Activated naive CD4-positive, alpha-beta T cell treated with anti-CD3 and anti-CD28 coated beads, Interleukin-2, amount 50 U/mL, for 24 hours (primary cell): ENCODE results near the gene TM4SF18.

Experiments used
- H3K27ac Mint-ChIP-seq: one replicate; pipeline ENCODE4 v1.8.0; 2021; ENCODE audit warnings: mild to moderate bottlenecking, mixed read lengths
- H3K27me3 Mint-ChIP-seq: one replicate; pipeline ENCODE4 v1.8.0; 2021; ENCODE audit warnings: mixed read lengths
- H3K36me3 Mint-ChIP-seq: one replicate; pipeline ENCODE4 v1.8.0; 2021; ENCODE audit warnings: mixed read lengths
- H3K4me1 Mint-ChIP-seq: one replicate; pipeline ENCODE4 v1.8.0; 2021; ENCODE audit warnings: mixed read lengths
- H3K4me3 Mint-ChIP-seq: one replicate; pipeline ENCODE4 v1.8.0; 2021; ENCODE audit warnings: mild to moderate bottlenecking, mixed read lengths
- H3K9me3 Mint-ChIP-seq: one replicate; pipeline ENCODE4 v1.8.0; 2021; ENCODE audit warnings: mixed read lengths

Gene TM4SF18

GRCh38 chr3:149371723-149372114, 38.3 kb upstream of the TM4SF18 start:
- Mint-ChIP-seq H3K27ac (no peak overlapping the region), H3K4me3 (no peak overlapping the region), H3K9me3 (no peaks in the 10 kb centered on the region)

GRCh38 chr3:149371001-149371722, 37.7 kb upstream of the TM4SF18 start:
- Mint-ChIP-seq H3K4me3 (no peak overlapping the region), H3K9me3 (no peaks in the 10 kb centered on the region), H3K27ac (no peak overlapping the region), H3K36me3 (no peaks in the 10 kb centered on the region), H3K27me3 (peaks cover 5% of the 10 kb centered on the region), H3K4me1 (no peaks in the 10 kb centered on the region)

More at GRCh38 chr3:149371723-149372114, 38.3 kb upstream of the TM4SF18 start:
- H3K4me1 Mint-ChIP-seq, result no peaks in the 10 kb centered on the region
- H3K36me3 Mint-ChIP-seq, result no peaks in the 10 kb centered on the region
- peaks cover 5% of the 10 kb centered on the region for H3K27me3 Mint-ChIP-seq

- no peak overlapping the region for H3K4me3 Mint-ChIP-seq
- H3K4me1 Mint-ChIP-seq, result no peaks in the 10 kb centered on the region
- H3K9me3 Mint-ChIP-seq, result no peaks in the 10 kb centered on the region
- H3K27me3 Mint-ChIP-seq, result peaks cover 5% of the 10 kb centered on the region
- no peak overlapping the region for H3K27ac Mint-ChIP-seq
- no peaks in the 10 kb centered on the region for H3K36me3 Mint-ChIP-seq
These were observed 36.8 kb upstream of the TM4SF18 start for GRCh38 chr3:149369991-149370866.

GRCh38 chr3:149368674-149369497, 35.5 kb upstream of the TM4SF18 start:
- Mint-ChIP-seq H3K4me3 (no peak overlapping the region), H3K27ac (peak overlapping the region; percentile 68), H3K27me3 (peaks cover 5% of the 10 kb centered on the region), H3K36me3 (no peaks in the 10 kb centered on the region), H3K4me1 (no peaks in the 10 kb centered on the region), H3K9me3 (no peaks in the 10 kb centered on the region)

GRCh38 chr3:149368201-149368673, 34.8 kb upstream of the TM4SF18 start:
- no peak overlapping the region for H3K27ac Mint-ChIP-seq
- peaks cover 5% of the 10 kb centered on the region for H3K27me3 Mint-ChIP-seq
- no peaks in the 10 kb centered on the region for H3K9me3 Mint-ChIP-seq
- H3K36me3 Mint-ChIP-seq, result no peaks in the 10 kb centered on the region
- no peaks in the 10 kb centered on the region for H3K4me1 Mint-ChIP-seq
- H3K4me3 Mint-ChIP-seq, result no peak overlapping the region

GRCh38 chr3:149366941-149367840, 33.8 kb upstream of the TM4SF18 start:
- H3K4me1 Mint-ChIP-seq, result no peaks in the 10 kb centered on the region
- H3K36me3 Mint-ChIP-seq, result no peaks in the 10 kb centered on the region
- peaks cover 3% of the 10 kb centered on the region for H3K27me3 Mint-ChIP-seq
- H3K4me3 Mint-ChIP-seq, result no peak overlapping the region
- no peaks in the 10 kb centered on the region for H3K9me3 Mint-ChIP-seq
- peak overlapping the region; percentile 24 for H3K27ac Mint-ChIP-seq

GRCh38 chr3:149366031-149366430, 32.6 kb upstream of the TM4SF18 start:
- H3K9me3 Mint-ChIP-seq, result no peaks in the 10 kb centered on the region
- no peaks in the 10 kb centered on the region for H3K36me3 Mint-ChIP-seq
- H3K27ac Mint-ChIP-seq, result no peak overlapping the region
- H3K27me3 Mint-ChIP-seq, result peaks cover 5% of the 10 kb centered on the region
- H3K4me3 Mint-ChIP-seq, result no peak overlapping the region
- no peaks in the 10 kb centered on the region for H3K4me1 Mint-ChIP-seq

- H3K4me1 Mint-ChIP-seq, result no peaks in the 10 kb centered on the region
- no peaks in the 10 kb centered on the region for H3K36me3 Mint-ChIP-seq
- H3K27me3 Mint-ChIP-seq, result peaks cover 5% of the 10 kb centered on the region
- no peak overlapping the region for H3K4me3 Mint-ChIP-seq
- H3K9me3 Mint-ChIP-seq, result no peaks in the 10 kb centered on the region
- H3K27ac Mint-ChIP-seq, result no peak overlapping the region
These were observed 31.2 kb upstream of the TM4SF18 start for GRCh38 chr3:149364624-149365023.

GRCh38 chr3:149363053-149363452, 29.6 kb upstream of the TM4SF18 start:
- no peak overlapping the region for H3K27ac Mint-ChIP-seq

GRCh38 chr3:149362366-149362765, 28.9 kb upstream of the TM4SF18 start:
- Mint-ChIP-seq H3K27me3 (peaks cover 7% of the 10 kb centered on the region), H3K9me3 (no peaks in the 10 kb centered on the region), H3K36me3 (no peaks in the 10 kb centered on the region), H3K4me1 (no peaks in the 10 kb centered on the region), H3K27ac (no peak overlapping the region), H3K4me3 (no peak overlapping the region)

More at GRCh38 chr3:149363053-149363452, 29.6 kb upstream of the TM4SF18 start:
- Mint-ChIP-seq H3K36me3 (no peaks in the 10 kb centered on the region), H3K4me1 (no peaks in the 10 kb centered on the region), H3K27me3 (peaks cover 6% of the 10 kb centered on the region), H3K9me3 (no peaks in the 10 kb centered on the region), H3K4me3 (no peak overlapping the region)

- Mint-ChIP-seq H3K27ac (no peak overlapping the region), H3K4me1 (no peaks in the 10 kb centered on the region), H3K4me3 (no peak overlapping the region), H3K36me3 (no peaks in the 10 kb centered on the region), H3K9me3 (no peaks in the 10 kb centered on the region), H3K27me3 (peaks cover 7% of the 10 kb centered on the region)
These were observed 23.2 kb upstream of the TM4SF18 start for GRCh38 chr3:149356630-149357029.

- Mint-ChIP-seq H3K4me3 (no peak overlapping the region), H3K36me3 (no peaks in the 10 kb centered on the region), H3K4me1 (no peaks in the 10 kb centered on the region), H3K27me3 (peaks cover 7% of the 10 kb centered on the region), H3K27ac (no peak overlapping the region), H3K9me3 (no peaks in the 10 kb centered on the region)
These were observed 22.7 kb upstream of the TM4SF18 start for GRCh38 chr3:149356044-149356592.

GRCh38 chr3:149353581-149354184, 20.2 kb upstream of the TM4SF18 start:
- peak overlapping the region; percentile 42 for H3K27ac Mint-ChIP-seq
- no peaks in the 10 kb centered on the region for H3K4me1 Mint-ChIP-seq
- H3K9me3 Mint-ChIP-seq, result no peaks in the 10 kb centered on the region
- no peaks in the 10 kb centered on the region for H3K36me3 Mint-ChIP-seq
- H3K4me3 Mint-ChIP-seq, result no peak overlapping the region
- peaks cover 3% of the 10 kb centered on the region for H3K27me3 Mint-ChIP-seq

- H3K27me3 Mint-ChIP-seq, result peaks cover 2% of the 10 kb centered on the region
- no peak overlapping the region for H3K27ac Mint-ChIP-seq
These were observed 19.1 kb upstream of the TM4SF18 start for GRCh38 chr3:149352556-149352955.

More at GRCh38 chr3:149352556-149352955, 19.1 kb upstream of the TM4SF18 start:
- Mint-ChIP-seq H3K9me3 (no peaks in the 10 kb centered on the region), H3K36me3 (no peaks in the 10 kb centered on the region), H3K4me1 (no peaks in the 10 kb centered on the region), H3K4me3 (no peak overlapping the region)
